Prostate gland (tissue), 1 donor: ENCODE data around the gene OSMR.

ENCODE experiments used
- POLR2A ChIP-seq: fragments of 450-650 bp; IDR thresholded peaks from one replicate; pipeline ENCODE4 v1.6.1; 2016; ENCODE audit warnings: antibody characterized with exemption, mild to moderate bottlenecking
- POLR2AphosphoS5 ChIP-seq: sonication (generic); formaldehyde crosslinking; IDR thresholded peaks from one replicate; pipeline ENCODE4 v1.6.1; 2017; ENCODE audit warnings: antibody characterized with exemption

DNA sequence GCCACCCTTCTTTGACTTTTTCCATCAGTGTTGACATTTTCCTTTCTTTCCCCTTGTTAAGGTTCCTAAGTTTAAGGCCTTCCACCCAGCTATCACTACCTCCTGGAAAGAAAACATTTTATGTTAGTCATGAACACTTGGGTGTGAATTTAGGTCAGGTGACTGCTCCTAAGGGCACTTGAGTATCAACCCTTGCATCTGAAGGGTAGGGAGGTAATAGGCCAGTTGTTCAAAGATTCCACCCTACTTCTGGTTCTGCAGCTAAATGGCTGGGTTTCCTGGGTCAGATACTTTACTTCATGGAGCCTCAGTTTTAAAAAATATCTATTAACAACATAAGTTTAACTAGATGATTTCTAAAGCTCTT lies 49.1 kb upstream of the OSMR start:
- TF ChIP-seq POLR2AphosphoS5 (no peak), POLR2A (no peak)
